Measurements from ENCODE around the gene TEX14. TPM values are rescaled to one million over a fixed set of nuclear protein-coding genes. Genes with fewer than 3 reads are reported as not detected.

TEX14 gene
- total RNA-seq, 2 experiments from 2014 or later: 0.10 to 0.18 TPM

GRCh38 chr17:58621174-58621573 is 70.7 kb downstream of the TEX14 start:
- ATAC-seq: no peak
- H3K27me3 Mint-ChIP-seq (ENCODE audit: low read depth): peaks cover 2% of the 10 kb centered on the region
- no peak overlapping the region for H3K27ac Mint-ChIP-seq
- H3K4me3 Mint-ChIP-seq: no peak overlapping the region
- ChIA-PET CTCF (interaction anchor here (0.9 to 2.8 kb wide), 3 partner anchors 10 to 43 kb away, joined by 4 to 13 read pairs (median 4); no protein-coding TSS in a partner anchor), POLR2A (interaction anchor here (15.3 kb wide), 1 partner anchor 10 kb away, joined by 165 read pairs; no protein-coding TSS in a partner anchor)
- no peaks in the 10 kb centered on the region for H3K36me3 Mint-ChIP-seq (ENCODE audit: low read depth)
- no peak for DNase-seq
- no peaks in the 10 kb centered on the region for H3K9me3 Mint-ChIP-seq (ENCODE audit: insufficient read depth)
- H3K4me1 Mint-ChIP-seq (ENCODE audit: low read depth): peaks cover 9% of the 10 kb centered on the region

- Mint-ChIP-seq H3K4me1 (ENCODE audit: low read depth) (peaks cover 31% of the 10 kb centered on the region), H3K4me3 (no peak overlapping the region), H3K27me3 (ENCODE audit: low read depth) (no peaks in the 10 kb centered on the region), H3K9me3 (ENCODE audit: insufficient read depth) (no peaks in the 10 kb centered on the region), H3K36me3 (ENCODE audit: low read depth) (no peaks in the 10 kb centered on the region), H3K27ac (no peak overlapping the region)
- ChIA-PET CTCF (interaction anchor here (2.0 kb wide), 1 partner anchor 14 kb away, joined by 6 read pairs; no protein-coding TSS in a partner anchor), POLR2A (interaction anchor here (15.3 kb wide), 1 partner anchor 13 kb away, joined by 165 read pairs; no protein-coding TSS in a partner anchor)
- no peak for DNase-seq
- ATAC-seq: no peak
Observed at GRCh38 chr17:58618336-58618735, 73.5 kb downstream of the TEX14 start.

- no peaks in the 10 kb centered on the region for H3K36me3 Mint-ChIP-seq (ENCODE audit: low read depth)
- no peaks in the 10 kb centered on the region for H3K27me3 Mint-ChIP-seq (ENCODE audit: low read depth)
- no peak overlapping the region for H3K27ac Mint-ChIP-seq
- CTCF ChIA-PET: no interaction called here
- no peak for DNase-seq
- no peak for ATAC-seq
- peaks cover 31% of the 10 kb centered on the region for H3K4me1 Mint-ChIP-seq (ENCODE audit: low read depth)
- no peaks in the 10 kb centered on the region for H3K9me3 Mint-ChIP-seq (ENCODE audit: insufficient read depth)
- POLR2A ChIA-PET: interaction anchor here (15.3 kb wide), 1 partner anchor 14 kb away, joined by 165 read pairs; no protein-coding TSS in a partner anchor
- H3K4me3 Mint-ChIP-seq: no peak overlapping the region
Observed at GRCh38 chr17:58617563-58617962, 74.3 kb downstream of the TEX14 start.

GRCh38 chr17:58615768-58616659 is 75.8 kb downstream of the TEX14 start:
- Mint-ChIP-seq H3K27ac (peak overlapping the region; percentile 43), H3K27me3 (ENCODE audit: low read depth) (no peaks in the 10 kb centered on the region), H3K9me3 (ENCODE audit: insufficient read depth) (no peaks in the 10 kb centered on the region), H3K4me3 (no peak overlapping the region), H3K4me1 (ENCODE audit: low read depth) (peaks cover 27% of the 10 kb centered on the region), H3K36me3 (ENCODE audit: low read depth) (no peaks in the 10 kb centered on the region)
- POLR2A ChIA-PET: interaction anchor here (1.2 to 15.3 kb wide), 2 partner anchors 15 to 77 kb away, joined by 4 to 165 read pairs; partner anchors contain the start of gene RAD51C
- no peak for ATAC-seq
- no peak for DNase-seq
- CTCF ChIA-PET: interaction anchor here (1.0 kb wide), 1 partner anchor 39 kb away, joined by 3 read pairs; no protein-coding TSS in a partner anchor

- CTCF ChIA-PET: interaction anchor here (1.0 to 1.7 kb wide), 2 partner anchors 10 to 38 kb away, joined by 3 read pairs; no protein-coding TSS in a partner anchor
- H3K27ac Mint-ChIP-seq: no peak overlapping the region
Observed at GRCh38 chr17:58614859-58615459, 76.9 kb downstream of the TEX14 start.

GRCh38 chr17:58611331-58611730 is 80.5 kb downstream of the TEX14 start:
- ChIA-PET CTCF (interaction anchor here (2.2 kb wide), 1 partner anchor 23 kb away, joined by 6 read pairs; no protein-coding TSS in a partner anchor), POLR2A (interaction anchor here (0.5 to 15.3 kb wide), 3 partner anchors 20 to 82 kb away, joined by 3 to 165 read pairs (median 4); no protein-coding TSS in a partner anchor)
- H3K9me3 Mint-ChIP-seq (ENCODE audit: insufficient read depth): no peaks in the 10 kb centered on the region
- no peaks in the 10 kb centered on the region for H3K36me3 Mint-ChIP-seq (ENCODE audit: low read depth)
- no peak for DNase-seq
- no peak overlapping the region for H3K27ac Mint-ChIP-seq
- no peak overlapping the region for H3K4me3 Mint-ChIP-seq
- no peaks in the 10 kb centered on the region for H3K27me3 Mint-ChIP-seq (ENCODE audit: low read depth)
- H3K4me1 Mint-ChIP-seq (ENCODE audit: low read depth): peaks cover 22% of the 10 kb centered on the region
- no peak for ATAC-seq

More at GRCh38 chr17:58614859-58615459, 76.9 kb downstream of the TEX14 start:
- ATAC-seq (no peak), DNase-seq (no peak)
- Mint-ChIP-seq H3K27me3 (ENCODE audit: low read depth) (no peaks in the 10 kb centered on the region), H3K4me3 (no peak overlapping the region), H3K4me1 (ENCODE audit: low read depth) (peaks cover 24% of the 10 kb centered on the region), H3K36me3 (ENCODE audit: low read depth) (no peaks in the 10 kb centered on the region), H3K9me3 (ENCODE audit: insufficient read depth) (no peaks in the 10 kb centered on the region)
- POLR2A ChIA-PET: interaction anchor here (0.8 to 15.3 kb wide), 3 partner anchors 14 to 78 kb away, joined by 3 to 165 read pairs (median 4); partner anchors contain the start of gene RAD51C

GRCh38 chr17:58606934-58607333 is 84.9 kb downstream of the TEX14 start:
- DNase-seq (no peak), ATAC-seq (no peak)
- H3K4me3 Mint-ChIP-seq: no peak overlapping the region
- no peaks in the 10 kb centered on the region for H3K9me3 Mint-ChIP-seq (ENCODE audit: insufficient read depth)
- ChIA-PET POLR2A (interaction anchor here (2.8 kb wide), 1 partner anchor 25 kb away, joined by 27 read pairs; no protein-coding TSS in a partner anchor), CTCF (no interaction called here)
- H3K36me3 Mint-ChIP-seq (ENCODE audit: low read depth): no peaks in the 10 kb centered on the region
- H3K27me3 Mint-ChIP-seq (ENCODE audit: low read depth): no peaks in the 10 kb centered on the region
- no peak overlapping the region for H3K27ac Mint-ChIP-seq
- H3K4me1 Mint-ChIP-seq (ENCODE audit: low read depth): no peaks in the 10 kb centered on the region

- ATAC-seq (no peak), DNase-seq (no peak)
- no peak overlapping the region for H3K27ac Mint-ChIP-seq
- no peaks in the 10 kb centered on the region for H3K9me3 Mint-ChIP-seq (ENCODE audit: insufficient read depth)
- ChIA-PET POLR2A (interaction anchor here (1.5 to 2.8 kb wide), 2 partner anchors 25 to 26 kb away, joined by 5 to 27 read pairs; no protein-coding TSS in a partner anchor), CTCF (interaction anchor here (1.2 to 2.0 kb wide), 2 partner anchors 18 to 23 kb away, joined by 5 to 7 read pairs; no protein-coding TSS in a partner anchor)
- no peaks in the 10 kb centered on the region for H3K27me3 Mint-ChIP-seq (ENCODE audit: low read depth)
- no peaks in the 10 kb centered on the region for H3K36me3 Mint-ChIP-seq (ENCODE audit: low read depth)
- H3K4me3 Mint-ChIP-seq: no peak overlapping the region
- H3K4me1 Mint-ChIP-seq (ENCODE audit: low read depth): no peaks in the 10 kb centered on the region
Observed at GRCh38 chr17:58605986-58606385, 85.9 kb downstream of the TEX14 start.

GRCh38 chr17:58605470-58605869 is 86.4 kb downstream of the TEX14 start:
- no peaks in the 10 kb centered on the region for H3K36me3 Mint-ChIP-seq (ENCODE audit: low read depth)
- no peaks in the 10 kb centered on the region for H3K27me3 Mint-ChIP-seq (ENCODE audit: low read depth)
- no peaks in the 10 kb centered on the region for H3K9me3 Mint-ChIP-seq (ENCODE audit: insufficient read depth)
- H3K4me3 Mint-ChIP-seq: no peak overlapping the region
- CTCF ChIA-PET: interaction anchor here (0.7 to 2.0 kb wide), 4 partner anchors 9 to 399 kb away, joined by 3 to 7 read pairs (median 4); no protein-coding TSS in a partner anchor
- DNase-seq (no peak), ATAC-seq (no peak)
- H3K27ac Mint-ChIP-seq: no peak overlapping the region
- H3K4me1 Mint-ChIP-seq (ENCODE audit: low read depth): no peaks in the 10 kb centered on the region
- POLR2A ChIA-PET: interaction anchor here (1.5 to 2.8 kb wide), 2 partner anchors 26 to 27 kb away, joined by 5 to 27 read pairs; no protein-coding TSS in a partner anchor

- Mint-ChIP-seq H3K9me3 (ENCODE audit: insufficient read depth) (no peaks in the 10 kb centered on the region), H3K4me3 (no peak overlapping the region), H3K27me3 (ENCODE audit: low read depth) (no peaks in the 10 kb centered on the region), H3K4me1 (ENCODE audit: low read depth) (no peaks in the 10 kb centered on the region), H3K36me3 (ENCODE audit: low read depth) (no peaks in the 10 kb centered on the region), H3K27ac (no peak overlapping the region)
- DNase-seq (no peak), ATAC-seq (no peak)
- ChIA-PET CTCF (no interaction called here), POLR2A (interaction anchor here (0.6 kb wide), 1 partner anchor 29 kb away, joined by 3 read pairs; no protein-coding TSS in a partner anchor)
Observed at GRCh38 chr17:58601976-58602375, 89.9 kb downstream of the TEX14 start.

GRCh38 chr17:58597371-58597770 is 94.5 kb downstream of the TEX14 start:
- Mint-ChIP-seq H3K9me3 (ENCODE audit: insufficient read depth) (no peaks in the 10 kb centered on the region), H3K27me3 (ENCODE audit: low read depth) (no peaks in the 10 kb centered on the region), H3K36me3 (ENCODE audit: low read depth) (no peaks in the 10 kb centered on the region), H3K4me3 (no peak overlapping the region), H3K4me1 (ENCODE audit: low read depth) (no peaks in the 10 kb centered on the region), H3K27ac (no peak overlapping the region)
- ChIA-PET POLR2A (interaction anchor here (1.0 to 2.4 kb wide), 2 partner anchors 34 kb away, joined by 3 to 9 read pairs; no protein-coding TSS in a partner anchor), CTCF (interaction anchor here (1.4 kb wide), 1 partner anchor 20 kb away, joined by 5 read pairs; no protein-coding TSS in a partner anchor)
- DNase-seq: no peak
- no peak for ATAC-seq

Measured in activated CD8-positive, alpha-beta T cell treated with anti-CD3 and anti-CD28 coated beads, Interleukin-2, amount 10 ng/mL, durations not matched to agents 7 days and 5 days (primary cell).